PC-9 (cell line): ENCODE results near the gene ITGA6. TPM values are rescaled to one million over a fixed set of nuclear protein-coding genes. Genes with fewer than 3 reads are reported as not detected.

ENCODE experiments used
- BruUV-seq: library from RNA; stranded (reverse); fragments of 400-500 nt; replicated peaks from 2 replicates; lab custom pipeline; 2021; lab: Mats Ljungman, UMichigan
- CTCF ChIA-PET: fragments of 300-600 bp; sonication (Branson Sonifier 250); formaldehyde crosslinking; loops from one replicate; lab custom pipeline; 2022; ENCODE audit warnings: antibody characterized with exemption; lab: Charles Lee
- POLR2A ChIA-PET: fragments of 300-600 bp; sonication (Branson Sonifier 250); formaldehyde crosslinking; loops from one replicate; lab custom pipeline; 2022; ENCODE audit warnings: antibody characterized with exemption; ENCODE audit not compliant: unreplicated experiment; lab: Charles Lee
- DNase-seq, 2 experiments: peaks; one replicate each; pipeline versions ENCODE4 v3.0.0 to v3.0.0-alpha.2; 2015 to 2022; ENCODE audit warnings: mixed read lengths in 1 of 2
- H2AFZ ChIP-seq: fragments of 200-600 bp; sonication (generic); 2 replicates; pipeline ENCODE4 v1.8.1; 2017; ENCODE audit warnings: antibody characterized with exemption
- H3F3A ChIP-seq: fragments of 200-600 bp; sonication (generic); 2 replicates; pipeline ENCODE4 v1.8.1; 2017; ENCODE audit warnings: antibody characterized with exemption, mild to moderate bottlenecking, low read depth; ENCODE audit not compliant: insufficient read depth
- H3K27ac ChIP-seq: fragments of 200-600 bp; sonication (generic); 2 replicates; pipeline ENCODE4 v1.6.1; 2016; ENCODE audit warnings: mixed run types
- H3K27me3 ChIP-seq: fragments of 200-600 bp; sonication (generic); 2 replicates; pipeline ENCODE4 v1.6.1; 2016; ENCODE audit warnings: low read depth, mixed run types; ENCODE audit not compliant: insufficient read depth
- H3K36me3 ChIP-seq: fragments of 200-600 bp; sonication (generic); 2 replicates; pipeline ENCODE4 v1.6.1; 2016; ENCODE audit warnings: low read depth, mixed run types
- H3K4me1 ChIP-seq: fragments of 200-600 bp; sonication (generic); replicated peaks from 2 replicates; pipeline ENCODE4 v1.6.1; 2016; ENCODE audit warnings: mixed run types; ENCODE audit not compliant: insufficient read depth
- H3K4me2 ChIP-seq: fragments of 200-600 bp; sonication (generic); 2 replicates; pipeline ENCODE4 v1.6.1; 2017; ENCODE audit warnings: mixed run types
- H3K4me3 ChIP-seq: fragments of 200-600 bp; sonication (generic); 2 replicates; pipeline ENCODE4 v1.6.1; 2016; ENCODE audit warnings: mixed run types
- H3K79me2 ChIP-seq: fragments of 200-600 bp; sonication (generic); 2 replicates; pipeline ENCODE4 v1.6.1; 2017; ENCODE audit warnings: low read depth, mixed run types
- H3K9me2 ChIP-seq: fragments of 200-600 bp; sonication (generic); 2 replicates; pipeline ENCODE4 v1.8.1; 2017; ENCODE audit warnings: mild to moderate bottlenecking; ENCODE audit not compliant: insufficient read depth
- H3K9me3 ChIP-seq: fragments of 200-600 bp; sonication (generic); 2 replicates; pipeline ENCODE4 v1.8.1; 2016; ENCODE audit warnings: low read depth; ENCODE audit not compliant: insufficient read depth
- H4K20me1 ChIP-seq: fragments of 200-600 bp; sonication (generic); 2 replicates; pipeline ENCODE4 v1.8.1; 2017; ENCODE audit not compliant: insufficient read depth
- EZH2 ChIP-seq: fragments of 200-600 bp; sonication (generic); IDR thresholded peaks from 2 replicates; pipeline ENCODE4 v1.8.0; 2017; ENCODE audit warnings: antibody characterized with exemption, low read depth
- intact Hi-C: fragments of 100-400 bp; cut with micrococcal nuclease; formaldehyde crosslinking; loops from one replicate; pipeline ENCODE4 v1.10.0; 2022; ENCODE audit not compliant: unreplicated experiment
- total RNA-seq: library from RNA; stranded (reverse); gene quantifications from 2 replicates; pipeline ENCODE4 v1.2.3, GENCODE V29; 2021
- TF ChIP-seq, protein P1 (sequence below): fragments of 200-600 bp; sonication (generic); conservative IDR thresholded peaks from 2 replicates; pipeline ENCODE4 v1.6.1; 2017; ENCODE audit warnings: mixed run types, antibody characterized with exemption, mild to moderate bottlenecking, moderate library complexity

The ITGA6 gene
- total RNA-seq, 1 experiment from 2014 or later: 213 TPM

GRCh38 chr2:172440795-172441194 lies 13.4 kb downstream of the ITGA6 start:
- H3K36me3 ChIP-seq: no peaks in the 10 kb centered on the region
- no TSS peak for BruUV-seq
- peak in 1 of 2 experiments; percentile 59 for DNase-seq
- peak overlapping the region; percentile 72 for H3K4me2 ChIP-seq
- ChIA-PET POLR2A (interaction anchor here (0.6 to 0.9 kb wide), 2 partner anchors 14 to 346 kb away, joined by 5 to 8 read pairs; partner anchors contain the start of gene ITGA6), CTCF (interaction anchor here (0.5 to 6.1 kb wide), 8 partner anchors 11 to 246 kb away, joined by 3 to 88 read pairs (median 5); partner anchors contain the start of gene ITGA6)
- peaks cover 81% of the 10 kb centered on the region for H3F3A ChIP-seq
- peak overlapping the region; percentile 5 for H3K4me3 ChIP-seq
- peak overlapping the region; percentile 81 for H3K27ac ChIP-seq
- peaks cover 86% of the 10 kb centered on the region for H3K4me1 ChIP-seq
- peaks cover 85% of the 10 kb centered on the region for H3K79me2 ChIP-seq
- no peak overlapping the region for H2AFZ ChIP-seq
- no peaks in the 10 kb centered on the region for H3K27me3 ChIP-seq
- TF ChIP-seq, protein P1, sequence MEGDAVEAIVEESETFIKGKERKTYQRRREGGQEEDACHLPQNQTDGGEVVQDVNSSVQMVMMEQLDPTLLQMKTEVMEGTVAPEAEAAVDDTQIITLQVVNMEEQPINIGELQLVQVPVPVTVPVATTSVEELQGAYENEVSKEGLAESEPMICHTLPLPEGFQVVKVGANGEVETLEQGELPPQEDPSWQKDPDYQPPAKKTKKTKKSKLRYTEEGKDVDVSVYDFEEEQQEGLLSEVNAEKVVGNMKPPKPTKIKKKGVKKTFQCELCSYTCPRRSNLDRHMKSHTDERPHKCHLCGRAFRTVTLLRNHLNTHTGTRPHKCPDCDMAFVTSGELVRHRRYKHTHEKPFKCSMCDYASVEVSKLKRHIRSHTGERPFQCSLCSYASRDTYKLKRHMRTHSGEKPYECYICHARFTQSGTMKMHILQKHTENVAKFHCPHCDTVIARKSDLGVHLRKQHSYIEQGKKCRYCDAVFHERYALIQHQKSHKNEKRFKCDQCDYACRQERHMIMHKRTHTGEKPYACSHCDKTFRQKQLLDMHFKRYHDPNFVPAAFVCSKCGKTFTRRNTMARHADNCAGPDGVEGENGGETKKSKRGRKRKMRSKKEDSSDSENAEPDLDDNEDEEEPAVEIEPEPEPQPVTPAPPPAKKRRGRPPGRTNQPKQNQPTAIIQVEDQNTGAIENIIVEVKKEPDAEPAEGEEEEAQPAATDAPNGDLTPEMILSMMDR: no peak
- TF ChIP-seq EZH2: no peak
- H4K20me1 ChIP-seq: no peaks in the 10 kb centered on the region
- H3K9me3 ChIP-seq: no peaks in the 10 kb centered on the region
- H3K9me2 ChIP-seq: no peaks in the 10 kb centered on the region
- intact Hi-C loops: no loop called here

GRCh38 chr2:172442072-172442895 lies 14.9 kb downstream of the ITGA6 start:
- Histone ChIP-seq H3K9me2 (no peaks in the 10 kb centered on the region), H3K27ac (peak overlapping the region; percentile 81), H3K4me1 (peaks cover 80% of the 10 kb centered on the region), H3K27me3 (no peaks in the 10 kb centered on the region), H4K20me1 (no peaks in the 10 kb centered on the region), H3K79me2 (peaks cover 85% of the 10 kb centered on the region), H3K36me3 (0 out of 2 replicates have a peak, but pooled peaks cover 3% of the 10 kb centered on the region), H3K4me2 (peak overlapping the region; percentile 72), H3K9me3 (no peaks in the 10 kb centered on the region), H2AFZ (no peak overlapping the region), H3F3A (peaks cover 74% of the 10 kb centered on the region), H3K4me3 (peak overlapping the region; percentile 5; the same call in 1 of the 2 replicates)
- ChIA-PET POLR2A (interaction anchor here (0.5 to 0.8 kb wide), 12 partner anchors 10 to 642 kb away, joined by 3 to 10 read pairs (median 5); no protein-coding TSS in a partner anchor), CTCF (interaction anchor here (0.6 to 6.1 kb wide), 9 partner anchors 11 to 734 kb away, joined by 3 to 88 read pairs (median 5); partner anchors contain the start of gene ITGA6)
- DNase-seq: peak; percentile 100
- TSS peak; percentile 48 for BruUV-seq
- intact Hi-C loops: loop anchor here (1.0 kb wide), 8 partner anchors 8 to 214 kb away; no protein-coding TSS in a partner anchor
- TF ChIP-seq EZH2: no peak
- TF ChIP-seq, protein P1: no peak

DNA sequence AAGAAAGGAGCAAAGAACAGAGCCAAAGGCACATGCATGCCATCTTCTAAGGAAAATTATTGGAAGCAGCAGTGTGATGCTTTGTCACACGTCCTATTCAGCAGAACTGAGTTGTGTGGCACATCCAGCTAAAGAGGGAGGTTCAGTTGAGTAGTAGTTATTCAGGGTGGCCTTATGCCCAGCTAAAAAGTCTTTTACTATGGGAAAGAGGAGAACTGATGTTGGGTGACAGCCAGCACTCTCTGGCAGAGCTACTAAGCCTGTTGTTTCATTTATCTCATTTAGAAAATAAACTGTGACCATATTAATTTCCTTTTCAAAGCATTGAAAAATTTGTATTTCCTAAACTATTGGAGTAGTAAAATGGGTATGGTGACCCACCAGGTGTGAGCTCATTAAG lies 18.5 kb downstream of the ITGA6 start:
- peaks cover 66% of the 10 kb centered on the region for H3F3A ChIP-seq
- H3K36me3 ChIP-seq: 0 out of 2 replicates have a peak, but pooled peaks cover 3% of the 10 kb centered on the region
- H3K27me3 ChIP-seq: no peaks in the 10 kb centered on the region
- CTCF ChIA-PET: interaction anchor here (1.8 kb wide), 1 partner anchor 15 kb away, joined by 9 read pairs; no protein-coding TSS in a partner anchor
- peaks cover 89% of the 10 kb centered on the region for H3K79me2 ChIP-seq
- H3K9me3 ChIP-seq: peaks cover 5% of the 10 kb centered on the region; the same call in 1 of the 2 replicates
- TF ChIP-seq, protein P1: no peak
- TF ChIP-seq EZH2: no peak
- H3K4me3 ChIP-seq: no peak overlapping the region
- no peaks in the 10 kb centered on the region for H4K20me1 ChIP-seq
- H2AFZ ChIP-seq: no peak overlapping the region
- no peak overlapping the region for H3K4me2 ChIP-seq
- DNase-seq: no peak
- no TSS peak for BruUV-seq
- intact Hi-C loops: no loop called here
- no peak overlapping the region for H3K27ac ChIP-seq
- POLR2A ChIA-PET: no interaction called here
- H3K9me2 ChIP-seq: no peaks in the 10 kb centered on the region
- peaks cover 74% of the 10 kb centered on the region for H3K4me1 ChIP-seq
